Ascending aorta (tissue), 2 donors: Measurements from ENCODE around the gene MRPS34. TPM values are rescaled to one million over a fixed set of nuclear protein-coding genes. Genes with fewer than 3 reads are reported as not detected.

ENCODE experiments used
- DNase-seq, 2 donors: peaks; one replicate each; pipeline ENCODE4 v3.0.0-alpha.2; 2019; ENCODE audit warnings: low spot score in 2 of 2
- H3K27ac ChIP-seq, 2 donors: fragments of 200-600 bp; sonication (generic); one replicate each; pipeline ENCODE4 v1.5.1; 2016 to 2017; ENCODE audit warnings: mild to moderate bottlenecking in 1 of 2
- H3K27me3 ChIP-seq: fragments of 200-600 bp; sonication (generic); one replicate; pipeline ENCODE4 v1.5.1; 2017
- H3K36me3 ChIP-seq, 2 donors: fragments of 200-600 bp; sonication (generic); one replicate each; pipeline ENCODE4 v1.5.1; 2016
- H3K4me1 ChIP-seq, 2 donors: fragments of 200-600 bp; sonication (generic); one replicate each; pipeline ENCODE4 v1.5.1; 2016 to 2017; ENCODE audit warnings: mild to moderate bottlenecking in 1 of 2
- H3K4me3 ChIP-seq, 2 donors: fragments of 200-600 bp; sonication (generic); one replicate each; pipeline ENCODE4 v1.5.1; 2016 to 2017; ENCODE audit warnings: mild to moderate bottlenecking in 1 of 2
- H3K9me3 ChIP-seq, 2 donors: fragments of 200-600 bp; sonication (generic); one replicate each; pipeline ENCODE4 v1.5.1; 2016
- intact Hi-C: fragments of 100-400 bp; cut with DNase I; formaldehyde crosslinking; loops from one replicate; pipeline ENCODE4 v1.15.1; 2023
- total RNA-seq: library from RNA; depleted of rRNA; stranded (reverse); fragments of >200 nt; gene quantifications from one replicate; pipeline ENCODE4 v1.1.0, GENCODE V29; 2016
- TF ChIP-seq, protein P1 (sequence below), 3 experiments: fragments of 200-600 bp in 2 of 3; fragments of 450-650 bp in 1 of 3; sonication (generic) in 2 of 3; IDR thresholded peaks; one replicate each; pipeline ENCODE4 v1.5.1; 2016 to 2019; ENCODE audit warnings: antibody characterized with exemption in 3 of 3, mild to moderate bottlenecking in 1 of 3, moderate library complexity in 1 of 3

MRPS34 gene
- total RNA-seq, 1 donor from 2014 or later: 170 TPM

DNA sequence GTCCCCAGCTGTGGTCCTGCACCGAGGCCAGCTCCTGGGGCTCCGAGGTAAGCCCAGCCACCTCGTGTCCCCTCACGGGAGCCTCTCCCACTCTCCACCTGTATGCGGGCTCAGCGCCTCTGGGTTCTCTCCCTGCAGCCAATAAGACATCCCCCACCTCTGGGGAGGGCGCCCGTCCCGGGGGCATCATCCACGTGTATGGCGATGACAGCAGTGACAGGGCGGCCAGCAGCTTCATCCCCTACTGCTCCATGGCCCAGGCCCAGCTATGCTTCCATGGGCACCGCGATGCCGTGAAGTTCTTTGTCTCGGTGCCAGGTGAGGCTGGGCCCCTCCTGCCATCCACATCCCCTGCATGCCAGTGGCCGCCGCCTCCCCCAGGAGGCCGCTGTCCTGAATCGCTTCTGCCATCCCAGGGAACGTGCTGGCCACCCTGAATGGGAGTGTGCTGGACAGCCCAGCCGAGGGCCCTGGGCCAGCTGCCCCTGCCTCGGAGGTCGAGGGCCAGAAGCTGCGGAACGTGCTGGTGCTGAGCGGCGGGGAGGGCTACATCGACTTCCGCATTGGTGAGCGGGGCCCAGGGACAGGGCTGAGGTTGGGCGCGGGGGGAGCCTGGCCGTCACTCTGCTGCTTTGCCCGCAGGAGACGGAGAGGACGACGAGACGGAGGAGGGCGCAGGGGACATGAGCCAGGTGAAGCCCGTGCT lies 4.7 kb downstream of the MRPS34 start:
- peaks cover 47 to 61% of the 10 kb centered on the region in 2 donors for H3K36me3 ChIP-seq
- H3K4me1 ChIP-seq: peaks cover 7 to 16% of the 10 kb centered on the region in 2 donors
- intact Hi-C loops: no loop called here
- no peaks in the 10 kb centered on the region for H3K9me3 ChIP-seq
- TF ChIP-seq, protein P1, sequence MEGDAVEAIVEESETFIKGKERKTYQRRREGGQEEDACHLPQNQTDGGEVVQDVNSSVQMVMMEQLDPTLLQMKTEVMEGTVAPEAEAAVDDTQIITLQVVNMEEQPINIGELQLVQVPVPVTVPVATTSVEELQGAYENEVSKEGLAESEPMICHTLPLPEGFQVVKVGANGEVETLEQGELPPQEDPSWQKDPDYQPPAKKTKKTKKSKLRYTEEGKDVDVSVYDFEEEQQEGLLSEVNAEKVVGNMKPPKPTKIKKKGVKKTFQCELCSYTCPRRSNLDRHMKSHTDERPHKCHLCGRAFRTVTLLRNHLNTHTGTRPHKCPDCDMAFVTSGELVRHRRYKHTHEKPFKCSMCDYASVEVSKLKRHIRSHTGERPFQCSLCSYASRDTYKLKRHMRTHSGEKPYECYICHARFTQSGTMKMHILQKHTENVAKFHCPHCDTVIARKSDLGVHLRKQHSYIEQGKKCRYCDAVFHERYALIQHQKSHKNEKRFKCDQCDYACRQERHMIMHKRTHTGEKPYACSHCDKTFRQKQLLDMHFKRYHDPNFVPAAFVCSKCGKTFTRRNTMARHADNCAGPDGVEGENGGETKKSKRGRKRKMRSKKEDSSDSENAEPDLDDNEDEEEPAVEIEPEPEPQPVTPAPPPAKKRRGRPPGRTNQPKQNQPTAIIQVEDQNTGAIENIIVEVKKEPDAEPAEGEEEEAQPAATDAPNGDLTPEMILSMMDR (IDR thresholded peaks at IDR 0.05): no peak
- no peak overlapping the region for H3K27ac ChIP-seq
- no peak for DNase-seq
- H3K27me3 ChIP-seq: no peaks in the 10 kb centered on the region
- no peak overlapping the region for H3K4me3 ChIP-seq

GRCh38 chr16:1767116-1767994 lies 5.6 kb downstream of the MRPS34 start:
- DNase-seq: no peak
- H3K9me3 ChIP-seq: no peaks in the 10 kb centered on the region
- TF ChIP-seq, protein P1 (IDR thresholded peaks at IDR 0.05): no peak
- no peak overlapping the region for H3K27ac ChIP-seq
- H3K36me3 ChIP-seq: peaks cover 55 to 70% of the 10 kb centered on the region in 2 donors
- peaks cover 6 to 14% of the 10 kb centered on the region in 2 donors for H3K4me1 ChIP-seq
- H3K27me3 ChIP-seq: no peaks in the 10 kb centered on the region
- H3K4me3 ChIP-seq: no peak overlapping the region
- intact Hi-C loops: no loop called here

GRCh38 chr16:1766701-1767100 lies 6.2 kb downstream of the MRPS34 start:
- DNase-seq: no peak
- intact Hi-C loops: no loop called here
- H3K27ac ChIP-seq: no peak overlapping the region
- H3K4me1 ChIP-seq: peaks cover 0 to 9% of the 10 kb centered on the region in 2 donors
- TF ChIP-seq, protein P1 (IDR thresholded peaks at IDR 0.05): no peak
- no peaks in the 10 kb centered on the region for H3K9me3 ChIP-seq
- peaks cover 62 to 76% of the 10 kb centered on the region in 2 donors for H3K36me3 ChIP-seq
- H3K27me3 ChIP-seq: no peaks in the 10 kb centered on the region
- H3K4me3 ChIP-seq: no peak overlapping the region

GRCh38 chr16:1766231-1766630 lies 6.7 kb downstream of the MRPS34 start:
- H3K4me3 ChIP-seq: no peak overlapping the region
- peaks cover 0 to 9% of the 10 kb centered on the region in 2 donors for H3K4me1 ChIP-seq
- no peak for DNase-seq
- intact Hi-C loops: no loop called here
- peaks cover 65 to 80% of the 10 kb centered on the region in 2 donors for H3K36me3 ChIP-seq
- no peaks in the 10 kb centered on the region for H3K9me3 ChIP-seq
- H3K27me3 ChIP-seq: no peaks in the 10 kb centered on the region
- TF ChIP-seq, protein P1 (IDR thresholded peaks at IDR 0.05): no peak
- no peak overlapping the region for H3K27ac ChIP-seq

- intact Hi-C loops: no loop called here
- Histone ChIP-seq H3K36me3 (peaks cover 69 to 84% of the 10 kb centered on the region in 2 donors), H3K9me3 (no peaks in the 10 kb centered on the region), H3K4me1 (peaks cover 0 to 9% of the 10 kb centered on the region in 2 donors), H3K4me3 (no peak overlapping the region), H3K27me3 (no peaks in the 10 kb centered on the region), H3K27ac (no peak overlapping the region)
- TF ChIP-seq, protein P1 (IDR thresholded peaks at IDR 0.05): no peak
- no peak for DNase-seq
Measured at GRCh38 chr16:1765826-1766225, 7.1 kb downstream of the MRPS34 start.
